Measurements from ENCODE around the gene SLC22A4. TPM values are rescaled to one million over a fixed set of nuclear protein-coding genes. Genes with fewer than 3 reads are reported as not detected.

The SLC22A4 gene
- total RNA-seq, 1 experiment from 2014 or later = 8.3 TPM

DNA sequence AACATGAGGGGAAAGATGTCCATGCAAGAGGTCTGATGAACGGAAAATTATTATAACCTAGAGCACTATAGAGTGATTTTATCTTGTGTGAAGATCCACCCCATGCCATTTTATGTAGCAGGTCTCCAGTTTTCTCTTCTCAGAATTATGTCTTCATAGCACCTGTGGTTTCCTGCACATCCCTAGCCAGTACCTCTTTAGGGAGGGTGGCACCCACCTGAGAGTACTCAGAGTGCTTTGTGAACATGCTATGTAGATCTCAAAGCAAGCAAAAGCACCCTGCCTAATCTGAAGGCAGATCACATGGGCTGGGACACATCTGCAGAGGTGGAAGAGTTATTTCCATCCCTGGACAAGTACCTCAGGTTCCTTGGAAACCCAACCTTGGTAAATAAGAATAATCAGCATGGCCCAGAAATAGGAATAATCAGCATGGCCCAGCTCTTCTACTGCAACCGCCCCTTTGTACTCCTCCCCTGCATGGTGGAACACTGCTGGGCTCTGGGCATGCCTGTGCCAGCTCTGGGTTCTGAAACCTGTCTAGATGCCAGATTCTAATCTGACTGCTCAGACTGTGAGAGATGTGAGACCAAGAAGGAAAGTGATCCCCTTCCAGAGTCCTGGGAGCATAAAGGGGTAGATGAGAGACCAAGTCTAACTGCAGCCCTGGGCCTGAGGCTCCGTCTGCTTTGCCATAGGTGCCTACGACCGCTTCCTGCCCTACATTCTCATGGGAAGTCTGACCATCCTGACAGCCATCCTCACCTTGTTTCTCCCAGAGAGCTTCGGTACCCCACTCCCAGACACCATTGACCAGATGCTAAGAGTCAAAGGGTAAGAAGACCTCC, 99.0 kb downstream of the SLC22A4 start:
- no peak for DNase-seq (ENCODE audit: low read depth)

Other genes starting within 250 kb of the SLC22A4 start
- gene IL3, start 233.7 kb upstream of the SLC22A4 start, total RNA-seq (2014; rRNA removed) = not detected in 2 replicates
- not detected in 2 replicates for gene CSF2, start 220.6 kb upstream of the SLC22A4 start, total RNA-seq (2014; rRNA removed)
- gene P4HA2, start 66.5 kb upstream of the SLC22A4 start, total RNA-seq (2014; rRNA removed) = 200 and 217 TPM in 2 replicates
- gene PDLIM4, start 36.7 kb upstream of the SLC22A4 start, total RNA-seq (2014; rRNA removed) = 149 and 153 TPM in 2 replicates
- gene SLC22A5, start 75.3 kb downstream of the SLC22A4 start, total RNA-seq (2014; rRNA removed) = 5.6 and 6.1 TPM in 2 replicates
- gene IRF1, start 196.4 kb downstream of the SLC22A4 start, total RNA-seq (2014; rRNA removed) = 17.8 and 20.3 TPM in 2 replicates
- gene IL5, start 249.1 kb downstream of the SLC22A4 start, total RNA-seq (2014; rRNA removed) = not detected in 2 replicates